ENCODE data around the gene ZNF784.

Gene ZNF784

GRCh38 chr19:55602104-55603001, 22.0 kb downstream of the ZNF784 start:
- DNase-seq (ENCODE audit: low spot score), result no peak

GRCh38 chr19:55601084-55601483, 23.3 kb downstream of the ZNF784 start:
- DNase-seq (ENCODE audit: low spot score), result no peak

- DNase-seq (ENCODE audit: low spot score), result no peak
Observed at GRCh38 chr19:55600662-55601028, 23.7 kb downstream of the ZNF784 start.

GRCh38 chr19:55599842-55600661, 24.3 kb downstream of the ZNF784 start, which contains the start of gene ZNF524:
Gene ZNF524, plus strand, starts transcription at chr19:55600288. Its CDS starts 1,825 bp downstream, at chr19:55602113.
- DNase-seq (ENCODE audit: low spot score), result peak; percentile 93

- peak; percentile 95 for DNase-seq (ENCODE audit: low spot score)
Observed at GRCh38 chr19:55599468-55599841, 24.9 kb downstream of the ZNF784 start, which contains the start of gene FIZ1. Gene FIZ1, minus strand, starts transcription at chr19:55599517. Its CDS starts 1,652 bp downstream, at chr19:55597865.

GRCh38 chr19:55598719-55599467, 25.5 kb downstream of the ZNF784 start:
- DNase-seq (ENCODE audit: low spot score), result peak; percentile 94

GRCh38 chr19:55598034-55598433, 26.3 kb downstream of the ZNF784 start:
- DNase-seq (ENCODE audit: low spot score), result no peak

- no peak for DNase-seq (ENCODE audit: low spot score)
Observed at GRCh38 chr19:55597501-55597921, 26.9 kb downstream of the ZNF784 start.

- no peak for DNase-seq (ENCODE audit: low spot score)
Observed at GRCh38 chr19:55596304-55596703, 28.1 kb downstream of the ZNF784 start.

GRCh38 chr19:55594996-55595545, 29.3 kb downstream of the ZNF784 start:
- no peak for DNase-seq (ENCODE audit: low spot score)

GRCh38 chr19:55593096-55593772, 31.1 kb downstream of the ZNF784 start:
- DNase-seq (ENCODE audit: low spot score), result no peak

- DNase-seq (ENCODE audit: low spot score), result no peak
Observed at GRCh38 chr19:55592391-55593090, 31.8 kb downstream of the ZNF784 start.

- DNase-seq (ENCODE audit: low spot score), result no peak
Observed at GRCh38 chr19:55591555-55591954, 32.8 kb downstream of the ZNF784 start.

GRCh38 chr19:55590617-55591016, 33.7 kb downstream of the ZNF784 start:
- DNase-seq (ENCODE audit: low spot score), result no peak

- no peak for DNase-seq (ENCODE audit: low spot score)
Observed at GRCh38 chr19:55590109-55590508, 34.3 kb downstream of the ZNF784 start.

GRCh38 chr19:55588738-55589137, 35.6 kb downstream of the ZNF784 start:
- DNase-seq (ENCODE audit: low spot score), result no peak

GRCh38 chr19:55586976-55587668, 37.2 kb downstream of the ZNF784 start:
- DNase-seq (ENCODE audit: low spot score), result peak; percentile 94

GRCh38 chr19:55585658-55586339, 38.6 kb downstream of the ZNF784 start:
- peak; percentile 82 for DNase-seq (ENCODE audit: low spot score)

GRCh38 chr19:55584871-55585270, 39.5 kb downstream of the ZNF784 start:
- no peak for DNase-seq (ENCODE audit: low spot score)
